RWPE2 (cell line): Measurements from ENCODE around the gene SDK2.
A peak's percentile ranks its signal among the peaks of the same experiment; 100 is the strongest.
"Not testable (repeated sequence)": the region's sequence is repeated elsewhere in the genome, so short reads cannot be mapped to it uniquely, and the experiment has no call there.

Experiments used
- ATAC-seq: fragments of 200-7000 bp; cut with Tn5 transposase; 3 replicates; pipeline ENCODE4 v1.9.1; 2021; ENCODE audit warnings: low read depth
- DNase-seq: peaks from one replicate; pipeline ENCODE4 v3.0.0-alpha.2; 2020; ENCODE audit warnings: low spot score
- H3K27ac ChIP-seq: fragments of 450-650 bp; 2 replicates; pipeline ENCODE4 v1.5.1; 2017; ENCODE audit warnings: mild to moderate bottlenecking; ENCODE audit not compliant: poor library complexity, severe bottlenecking
- H3K27me3 ChIP-seq: fragments of 250-450 bp; sonication (Bioruptor Pico); 2 replicates; pipeline ENCODE4 v1.5.1; 2021; ENCODE audit warnings: mild to moderate bottlenecking, moderate library complexity; ENCODE audit not compliant: insufficient read depth, poor library complexity, severe bottlenecking
- H3K36me3 ChIP-seq: fragments of 250-450 bp; sonication (Bioruptor Pico); 2 replicates; pipeline ENCODE4 v1.5.1; 2020; ENCODE audit warnings: low read depth, mild to moderate bottlenecking, moderate library complexity
- H3K4me1 ChIP-seq: fragments of 250-450 bp; sonication (Bioruptor Pico); 2 replicates; pipeline ENCODE4 v1.5.1; 2021; ENCODE audit warnings: mild to moderate bottlenecking, moderate library complexity; ENCODE audit not compliant: insufficient read depth, poor library complexity, severe bottlenecking
- H3K4me3 ChIP-seq: fragments of 250-450 bp; sonication (Bioruptor Pico); 2 replicates; pipeline ENCODE4 v1.5.1; 2021; ENCODE audit warnings: mild to moderate bottlenecking, moderate library complexity; ENCODE audit not compliant: severe bottlenecking
- H3K9me3 ChIP-seq: fragments of 250-450 bp; sonication (Bioruptor Pico); 2 replicates; pipeline ENCODE4 v1.5.1; 2021; ENCODE audit warnings: mild to moderate bottlenecking, moderate library complexity; ENCODE audit not compliant: severe bottlenecking
- CTCF ChIP-seq: fragments of 450-650 bp; IDR thresholded peaks from one replicate; pipeline ENCODE4 v1.5.1; 2017; ENCODE audit warnings: mild to moderate bottlenecking, moderate library complexity; ENCODE audit not compliant: poor library complexity, severe bottlenecking

Gene SDK2

GRCh38 chr17:73317513-73318426, 326.5 kb downstream of the SDK2 start:
- DNase-seq, result no peak
- Histone ChIP-seq H3K9me3 (no peaks in the 10 kb centered on the region), H3K4me1 (peaks cover 6% of the 10 kb centered on the region), H3K27me3 (no peaks in the 10 kb centered on the region), H3K4me3 (no peak overlapping the region), H3K36me3 (no peaks in the 10 kb centered on the region), H3K27ac (no peak overlapping the region)
- ATAC-seq, result no peak
- TF ChIP-seq CTCF, result no peak

- H3K9me3 ChIP-seq, result no peaks in the 10 kb centered on the region
- H3K27me3 ChIP-seq, result no peaks in the 10 kb centered on the region
- DNase-seq (no peak), ATAC-seq (no peak)
- no peak overlapping the region for H3K4me3 ChIP-seq
- H3K4me1 ChIP-seq, result peaks cover 8% of the 10 kb centered on the region
- H3K27ac ChIP-seq, result no peak overlapping the region
- H3K36me3 ChIP-seq, result no peaks in the 10 kb centered on the region
- no peak for TF ChIP-seq CTCF
These were observed 327.2 kb downstream of the SDK2 start for GRCh38 chr17:73316919-73317505.

GRCh38 chr17:73315471-73315870, 328.8 kb downstream of the SDK2 start:
- Histone ChIP-seq H3K27me3 (no peaks in the 10 kb centered on the region), H3K4me1 (peaks cover 8% of the 10 kb centered on the region), H3K27ac (no peak overlapping the region), H3K36me3 (no peaks in the 10 kb centered on the region), H3K4me3 (no peak overlapping the region), H3K9me3 (no peaks in the 10 kb centered on the region)
- ATAC-seq, result no peak
- no peak for TF ChIP-seq CTCF
- DNase-seq, result no peak

GRCh38 chr17:73313526-73314127, 330.6 kb downstream of the SDK2 start:
- no peak overlapping the region for H3K27ac ChIP-seq
- no peaks in the 10 kb centered on the region for H3K36me3 ChIP-seq
- no peaks in the 10 kb centered on the region for H3K27me3 ChIP-seq
- no peak for DNase-seq
- no peak overlapping the region for H3K4me3 ChIP-seq
- H3K9me3 ChIP-seq, result no peaks in the 10 kb centered on the region
- TF ChIP-seq CTCF, result no peak
- peaks cover 18% of the 10 kb centered on the region for H3K4me1 ChIP-seq
- ATAC-seq, result no peak

GRCh38 chr17:73312887-73313286, 331.4 kb downstream of the SDK2 start:
- Histone ChIP-seq H3K27ac (peak overlapping the region; percentile 87), H3K4me1 (peaks cover 23% of the 10 kb centered on the region)
- not testable (repeated sequence) for ATAC-seq, H3K36me3 ChIP-seq, DNase-seq, H3K4me3 ChIP-seq, H3K27me3 ChIP-seq, H3K9me3 ChIP-seq
